HEK293T (cell line): ENCODE data around the gene AGBL1.

ENCODE experiments used
- CTCF ChIA-PET: fragments of 350-600 bp; formaldehyde crosslinking; extraction: SDS; loops from one replicate; lab custom pipeline; 2021; ENCODE audit warnings: antibody characterized with exemption, inconsistent platforms; lab: Yijun Ruan, JAX
- POLR2A ChIA-PET: fragments of 350-600 bp; formaldehyde crosslinking; extraction: SDS; loops from one replicate; lab custom pipeline; 2020; ENCODE audit warnings: antibody characterized with exemption, inconsistent platforms; lab: Yijun Ruan, JAX
- DNase-seq: peaks from one replicate; pipeline ENCODE4 v3.0.0; 2012; ENCODE audit warnings: mixed read lengths; ENCODE audit errors: extremely low spot score
- ARNT ChIP-seq: fragments of 450-650 bp; IDR thresholded peaks from 2 replicates; pipeline ENCODE4 v1.6.1; 2017; ENCODE audit warnings: mild to moderate bottlenecking
- BHLHE40 ChIP-seq: fragments of 450-650 bp; IDR thresholded peaks from 2 replicates; pipeline ENCODE4 v1.6.1; 2016; ENCODE audit warnings: mild to moderate bottlenecking, moderate library complexity, borderline replicate concordance
- CTBP1 ChIP-seq: fragments of 450-650 bp; IDR thresholded peaks from 2 replicates; pipeline ENCODE4 v1.6.1; 2016; ENCODE audit warnings: borderline replicate concordance
- ELF4 ChIP-seq: fragments of 450-650 bp; IDR thresholded peaks from 2 replicates; pipeline ENCODE4 v1.6.1; 2017; ENCODE audit warnings: antibody characterized with exemption
- FOXA1 ChIP-seq: fragments of 450-650 bp; IDR thresholded peaks from 2 replicates; pipeline ENCODE4 v1.6.1; 2016; ENCODE audit warnings: mild to moderate bottlenecking
- FOXK2 ChIP-seq: fragments of 450-650 bp; IDR thresholded peaks from 2 replicates; pipeline ENCODE4 v1.6.1; 2016; ENCODE audit warnings: mild to moderate bottlenecking
- FOXM1 ChIP-seq: fragments of 450-650 bp; IDR thresholded peaks from 2 replicates; pipeline ENCODE4 v1.6.1; 2017; ENCODE audit warnings: mild to moderate bottlenecking, borderline replicate concordance
- HDGF ChIP-seq: fragments of 450-650 bp; IDR thresholded peaks from 2 replicates; pipeline ENCODE4 v1.6.1; 2017; ENCODE audit warnings: antibody characterized with exemption, borderline replicate concordance
- L3MBTL2 ChIP-seq: fragments of 450-650 bp; conservative IDR thresholded peaks from 2 replicates; pipeline ENCODE4 v1.6.1; 2016; ENCODE audit warnings: mild to moderate bottlenecking
- LEF1 ChIP-seq: fragments of 450-650 bp; IDR thresholded peaks from 2 replicates; pipeline ENCODE4 v1.6.1; 2017; ENCODE audit warnings: mild to moderate bottlenecking, borderline replicate concordance
- NFRKB ChIP-seq: fragments of 450-650 bp; IDR thresholded peaks from 2 replicates; pipeline ENCODE4 v1.6.1; 2016; ENCODE audit warnings: mild to moderate bottlenecking, moderate library complexity
- PKNOX1 ChIP-seq: fragments of 450-650 bp; IDR thresholded peaks from 2 replicates; pipeline ENCODE4 v1.6.1; 2016
- SP1 ChIP-seq: fragments of 450-650 bp; IDR thresholded peaks from 2 replicates; pipeline ENCODE4 v1.6.1; 2017
- SUZ12 ChIP-seq: fragments of 450-650 bp; IDR thresholded peaks from 2 replicates; pipeline ENCODE4 v1.6.1; 2016; ENCODE audit warnings: mild to moderate bottlenecking
- TARDBP ChIP-seq: fragments of 450-650 bp; IDR thresholded peaks from 2 replicates; pipeline ENCODE4 v1.6.1; 2016
- ZNF384 ChIP-seq: fragments of 450-650 bp; IDR thresholded peaks from 2 replicates; pipeline ENCODE4 v1.6.1; 2016

Gene AGBL1

GRCh38 chr15:86865920-86866319 is 786.2 kb downstream of the AGBL1 start:
- CTCF ChIA-PET = no interaction called here
- POLR2A ChIA-PET = no interaction called here
- DNase-seq = no peak
- TF ChIP-seq FOXK2 = no peak
- no peak for TF ChIP-seq HDGF
- TF ChIP-seq TARDBP = no peak
- no peak for TF ChIP-seq L3MBTL2
- no peak for TF ChIP-seq SUZ12
- TF ChIP-seq NFRKB = no peak
- TF ChIP-seq FOXA1 = no peak
- TF ChIP-seq CTBP1 = no peak
- no peak for TF ChIP-seq PKNOX1
- no peak for TF ChIP-seq ELF4

GRCh38 chr15:86870846-86871245 is 791.2 kb downstream of the AGBL1 start:
- no peak for DNase-seq
- ChIA-PET CTCF (no interaction called here), POLR2A (no interaction called here)
- no peak for TF ChIP-seq BHLHE40
- TF ChIP-seq SP1 = no peak
- no peak for TF ChIP-seq TARDBP
- no peak for TF ChIP-seq FOXA1
- TF ChIP-seq LEF1 = no peak
- TF ChIP-seq HDGF = no peak
- no peak for TF ChIP-seq SUZ12
- TF ChIP-seq CTBP1 = no peak
- TF ChIP-seq ELF4 = no peak
- no peak for TF ChIP-seq PKNOX1
- no peak for TF ChIP-seq FOXK2
- TF ChIP-seq NFRKB = no peak
- no peak for TF ChIP-seq ZNF384
- no peak for TF ChIP-seq L3MBTL2
- TF ChIP-seq FOXM1 = no peak
- TF ChIP-seq ARNT = no peak

GRCh38 chr15:86871964-86872363 is 792.3 kb downstream of the AGBL1 start:
- ChIA-PET POLR2A (no interaction called here), CTCF (no interaction called here)
- DNase-seq = no peak
- TF ChIP-seq FOXM1 (no peak), LEF1 (no peak), ZNF384 (no peak), HDGF (no peak), FOXA1 (no peak), SUZ12 (no peak), L3MBTL2 (no peak), BHLHE40 (no peak), ELF4 (no peak), SP1 (no peak), NFRKB (no peak), ARNT (no peak), FOXK2 (no peak), CTBP1 (no peak), TARDBP (no peak), PKNOX1 (no peak)

- TF ChIP-seq NFRKB (no peak), CTBP1 (no peak), HDGF (no peak), SUZ12 (no peak), ELF4 (no peak), FOXM1 (no peak), ARNT (no peak), ZNF384 (no peak), LEF1 (no peak), SP1 (no peak), BHLHE40 (no peak), L3MBTL2 (no peak), PKNOX1 (no peak), FOXA1 (no peak), FOXK2 (no peak), TARDBP (no peak)
- ChIA-PET CTCF (interaction anchor here (0.6 kb wide), 1 partner anchor 882 kb away, joined by 4 read pairs; no protein-coding TSS in a partner anchor), POLR2A (interaction anchor here (0.6 kb wide), 1 partner anchor 780 kb away, joined by 3 read pairs; no protein-coding TSS in a partner anchor)
- no peak for DNase-seq
These were observed 793.1 kb downstream of the AGBL1 start for GRCh38 chr15:86872782-86873181.

GRCh38 chr15:86875067-86875466 is 795.4 kb downstream of the AGBL1 start:
- TF ChIP-seq ARNT (no peak), TARDBP (no peak), CTBP1 (no peak), NFRKB (no peak), L3MBTL2 (no peak), ELF4 (no peak), SUZ12 (no peak), PKNOX1 (no peak), FOXK2 (no peak)
- ChIA-PET POLR2A (no interaction called here), CTCF (no interaction called here)
- no peak for DNase-seq
